ENCODE data around the gene DPCD.
A peak's percentile ranks its signal among the peaks of the same experiment; 100 is the strongest.

The DPCD gene

GRCh38 chr10:101567165-101568006, 20.7 kb upstream of the DPCD start:
- no peak for TF ChIP-seq CTCF (IDR thresholded peaks at IDR 0.05; ENCODE audit: low read depth, low read length, missing control alignments)
- H3K4me3 ChIP-seq (replicated peaks; ENCODE audit: low read depth, low read length): no peak overlapping the region
- DNase-seq (ENCODE audit: extremely low read depth, low read depth): no peak

- no peak for DNase-seq (ENCODE audit: extremely low read depth, low read depth)
- no peak overlapping the region for H3K4me3 ChIP-seq (replicated peaks; ENCODE audit: low read depth, low read length)
- TF ChIP-seq CTCF (IDR thresholded peaks at IDR 0.05; ENCODE audit: low read depth, low read length, missing control alignments): no peak
Observed at GRCh38 chr10:101568054-101568745, 19.9 kb upstream of the DPCD start.

- no peak for DNase-seq (ENCODE audit: extremely low read depth, low read depth)
- H3K4me3 ChIP-seq (replicated peaks; ENCODE audit: low read depth, low read length): no peak overlapping the region
- TF ChIP-seq CTCF (IDR thresholded peaks at IDR 0.05; ENCODE audit: low read depth, low read length, missing control alignments): no peak
Observed at GRCh38 chr10:101569323-101569621, 18.8 kb upstream of the DPCD start.

- DNase-seq (ENCODE audit: extremely low read depth, low read depth): no peak
- H3K4me3 ChIP-seq (replicated peaks; ENCODE audit: low read depth, low read length): peak overlapping the region; percentile 53
- TF ChIP-seq CTCF (IDR thresholded peaks at IDR 0.05; ENCODE audit: low read depth, low read length, missing control alignments): peak; percentile 57
Observed at GRCh38 chr10:101569622-101570427, 18.3 kb upstream of the DPCD start.

- H3K4me3 ChIP-seq (replicated peaks; ENCODE audit: low read depth, low read length): peak overlapping the region; percentile 53
- no peak for DNase-seq (ENCODE audit: extremely low read depth, low read depth)
- no peak for TF ChIP-seq CTCF (IDR thresholded peaks at IDR 0.05; ENCODE audit: low read depth, low read length, missing control alignments)
Observed at GRCh38 chr10:101570428-101571270, 17.5 kb upstream of the DPCD start.

GRCh38 chr10:101571271-101571925, 16.7 kb upstream of the DPCD start:
- no peak overlapping the region for H3K4me3 ChIP-seq (replicated peaks; ENCODE audit: low read depth, low read length)
- no peak for DNase-seq (ENCODE audit: extremely low read depth, low read depth)
- no peak for TF ChIP-seq CTCF (IDR thresholded peaks at IDR 0.05; ENCODE audit: low read depth, low read length, missing control alignments)
